HEK293 (cell line): ENCODE data around the gene CUL7.
A peak's percentile ranks its signal among the peaks of the same experiment; 100 is the strongest.

Experiments
- FEZF1 ChIP-seq: fragments of 450-650 bp; formaldehyde crosslinking; IDR thresholded peaks from 2 replicates; pipeline ENCODE4 v1.5.1; 2016; ENCODE audit warnings: missing biosample characterization, missing genetic modification characterization
- GLI4 ChIP-seq: fragments of 450-650 bp; formaldehyde crosslinking; IDR thresholded peaks from 2 replicates; pipeline ENCODE4 v1.5.1; 2016; ENCODE audit warnings: missing biosample characterization, missing genetic modification characterization
- HOXC10 ChIP-seq: sonication (generic); formaldehyde crosslinking; IDR thresholded peaks from 2 replicates; pipeline ENCODE4 v1.8.1; 2023; ENCODE audit warnings: mild to moderate bottlenecking, missing genetic modification reagents
- KLF10 ChIP-seq: fragments of 450-650 bp; IDR thresholded peaks from 2 replicates; pipeline ENCODE4 v1.5.1; 2018; ENCODE audit warnings: missing biosample characterization, mild to moderate bottlenecking, missing genetic modification characterization
- MYNN ChIP-seq: fragments of 450-650 bp; formaldehyde crosslinking; IDR thresholded peaks from 2 replicates; pipeline ENCODE4 v1.5.1; 2016; ENCODE audit warnings: missing biosample characterization, missing genetic modification characterization, borderline replicate concordance
- OSR2 ChIP-seq: fragments of 450-650 bp; formaldehyde crosslinking; IDR thresholded peaks from 2 replicates; pipeline ENCODE4 v1.5.1; 2016; ENCODE audit warnings: missing biosample characterization, missing genetic modification characterization
- REPIN1 ChIP-seq: fragments of 450-650 bp; formaldehyde crosslinking; IDR thresholded peaks from 2 replicates; pipeline ENCODE4 v1.5.1; 2017; ENCODE audit warnings: missing biosample characterization, missing genetic modification characterization, low read depth
- SP7 ChIP-seq: fragments of 450-650 bp; formaldehyde crosslinking; IDR thresholded peaks from 2 replicates; pipeline ENCODE4 v1.5.1; 2016; ENCODE audit warnings: missing biosample characterization, missing genetic modification characterization
- TCF7L2 ChIP-seq: IDR thresholded peaks from 2 replicates; pipeline ENCODE4 v1.6.1; 2011; ENCODE audit warnings: low read depth, mild to moderate bottlenecking, inconsistent platforms, low read length, moderate library complexity, borderline replicate concordance
- WT1 ChIP-seq: fragments of 450-650 bp; formaldehyde crosslinking; IDR thresholded peaks from 2 replicates; pipeline ENCODE4 v1.5.1; 2016; ENCODE audit warnings: missing biosample characterization, missing genetic modification characterization
- YY2 ChIP-seq: fragments of 450-650 bp; formaldehyde crosslinking; IDR thresholded peaks from 2 replicates; pipeline ENCODE4 v1.5.1; 2016; ENCODE audit warnings: missing biosample characterization, missing genetic modification characterization
- ZBTB44 ChIP-seq: fragments of 450-650 bp; IDR thresholded peaks from 2 replicates; pipeline ENCODE4 v1.5.1; 2018; ENCODE audit warnings: missing biosample characterization, mild to moderate bottlenecking, missing genetic modification characterization
- ZBTB8A ChIP-seq: fragments of 450-650 bp; formaldehyde crosslinking; IDR thresholded peaks from 2 replicates; pipeline ENCODE4 v1.5.1; 2016; ENCODE audit warnings: missing biosample characterization, missing genetic modification characterization
- ZFP37 ChIP-seq: fragments of 450-650 bp; formaldehyde crosslinking; IDR thresholded peaks from 2 replicates; pipeline ENCODE4 v1.5.1; 2016; ENCODE audit warnings: missing biosample characterization, missing genetic modification characterization
- ZNF133 ChIP-seq: fragments of 450-650 bp; formaldehyde crosslinking; IDR thresholded peaks from 2 replicates; pipeline ENCODE4 v1.5.1; 2016; ENCODE audit warnings: missing biosample characterization, missing genetic modification characterization
- ZNF155 ChIP-seq: fragments of 450-650 bp; formaldehyde crosslinking; IDR thresholded peaks from 2 replicates; pipeline ENCODE4 v1.5.1; 2016; ENCODE audit warnings: missing biosample characterization, missing genetic modification characterization
- ZNF157 ChIP-seq: fragments of 450-650 bp; formaldehyde crosslinking; IDR thresholded peaks from 2 replicates; pipeline ENCODE4 v1.5.1; 2016; ENCODE audit warnings: missing biosample characterization, missing genetic modification characterization
- ZNF184 ChIP-seq: fragments of 450-650 bp; IDR thresholded peaks from 2 replicates; pipeline ENCODE4 v1.5.1; 2018; ENCODE audit warnings: missing biosample characterization, mild to moderate bottlenecking, missing genetic modification characterization
- ZNF239 ChIP-seq: fragments of 450-650 bp; formaldehyde crosslinking; IDR thresholded peaks from 2 replicates; pipeline ENCODE4 v1.5.1; 2016; ENCODE audit warnings: missing biosample characterization, missing genetic modification characterization
- ZNF266 ChIP-seq: fragments of 450-650 bp; formaldehyde crosslinking; IDR thresholded peaks from 2 replicates; pipeline ENCODE4 v1.5.1; 2016; ENCODE audit warnings: missing biosample characterization, missing genetic modification characterization, low read depth
- ZNF311 ChIP-seq: fragments of 450-650 bp; formaldehyde crosslinking; IDR thresholded peaks from 2 replicates; pipeline ENCODE4 v1.5.1; 2017; ENCODE audit warnings: missing biosample characterization, missing genetic modification characterization, borderline replicate concordance
- ZNF354C ChIP-seq: fragments of 450-650 bp; formaldehyde crosslinking; IDR thresholded peaks from 2 replicates; pipeline ENCODE4 v1.5.1; 2016; ENCODE audit warnings: missing biosample characterization, missing genetic modification characterization, low read depth, borderline replicate concordance
- ZNF37A ChIP-seq: fragments of 450-650 bp; IDR thresholded peaks from 2 replicates; pipeline ENCODE4 v1.5.1; 2018; ENCODE audit warnings: missing biosample characterization, missing genetic modification characterization
- ZNF433 ChIP-seq: fragments of 450-650 bp; formaldehyde crosslinking; IDR thresholded peaks from 2 replicates; pipeline ENCODE4 v1.5.1; 2016; ENCODE audit warnings: missing biosample characterization, missing genetic modification characterization, low read depth
- ZNF473 ChIP-seq: fragments of 450-650 bp; formaldehyde crosslinking; IDR thresholded peaks from 2 replicates; pipeline ENCODE4 v1.5.1; 2017; ENCODE audit warnings: missing biosample characterization, missing genetic modification characterization
- ZNF560 ChIP-seq: fragments of 450-650 bp; formaldehyde crosslinking; IDR thresholded peaks from 2 replicates; pipeline ENCODE4 v1.5.1; 2017; ENCODE audit warnings: missing biosample characterization, missing genetic modification characterization, borderline replicate concordance
- ZNF580 ChIP-seq: fragments of 450-650 bp; formaldehyde crosslinking; IDR thresholded peaks from 2 replicates; pipeline ENCODE4 v1.5.1; 2016; ENCODE audit warnings: missing biosample characterization, missing genetic modification characterization
- ZNF610 ChIP-seq: fragments of 450-650 bp; formaldehyde crosslinking; IDR thresholded peaks from 2 replicates; pipeline ENCODE4 v1.5.1; 2016; ENCODE audit warnings: missing biosample characterization, missing genetic modification characterization, borderline replicate concordance
- ZNF654 ChIP-seq: fragments of 450-650 bp; formaldehyde crosslinking; IDR thresholded peaks from 2 replicates; pipeline ENCODE4 v1.5.1; 2016; ENCODE audit warnings: low read depth, missing biosample characterization, missing genetic modification characterization
- ZNF660 ChIP-seq: fragments of 450-650 bp; IDR thresholded peaks from 2 replicates; pipeline ENCODE4 v1.5.1; 2018; ENCODE audit warnings: missing biosample characterization, mild to moderate bottlenecking, missing genetic modification characterization
- ZNF692 ChIP-seq: fragments of 450-650 bp; formaldehyde crosslinking; IDR thresholded peaks from 2 replicates; pipeline ENCODE4 v1.5.1; 2016; ENCODE audit warnings: missing biosample characterization, missing genetic modification characterization
- ZNF768 ChIP-seq: fragments of 450-650 bp; formaldehyde crosslinking; IDR thresholded peaks from 2 replicates; pipeline ENCODE4 v1.5.1; 2018; ENCODE audit warnings: missing biosample characterization, mild to moderate bottlenecking, missing genetic modification characterization
- ZNF776 ChIP-seq: fragments of 450-650 bp; formaldehyde crosslinking; IDR thresholded peaks from 2 replicates; pipeline ENCODE4 v1.5.0; 2017; ENCODE audit warnings: missing biosample characterization, missing genetic modification characterization, borderline replicate concordance
- ZNF792 ChIP-seq: fragments of 450-650 bp; formaldehyde crosslinking; IDR thresholded peaks from 2 replicates; pipeline ENCODE4 v1.5.1; 2016; ENCODE audit warnings: missing biosample characterization, missing genetic modification characterization
- ZSCAN18 ChIP-seq: fragments of 450-650 bp; formaldehyde crosslinking; IDR thresholded peaks from 2 replicates; pipeline ENCODE4 v1.5.1; 2016; ENCODE audit warnings: missing biosample characterization, missing genetic modification characterization
- ZSCAN4 ChIP-seq: fragments of 450-650 bp; formaldehyde crosslinking; IDR thresholded peaks from 2 replicates; pipeline ENCODE4 v1.5.1; 2017; ENCODE audit warnings: missing biosample characterization, missing genetic modification characterization

CUL7 gene

GRCh38 chr6:43059168-43060033 lies 5.8 kb upstream of the CUL7 start, which contains the start of the genes KLC4 and MRPL2 (continued):
- TF ChIP-seq ZNF580 (tag by site-specific recombination) (no peak), SP7 (tag by site-specific recombination) (peak; percentile 8), ZNF157 (no peak), ZNF610 (tag by site-specific recombination) (no peak), ZFP37 (tag by site-specific recombination) (no peak), KLF10 (tag by site-specific recombination) (peak; percentile 84), ZNF311 (tag by site-specific recombination) (no peak), ZBTB44 (no peak), REPIN1 (no peak), YY2 (tag by site-specific recombination) (peak; percentile 74), ZSCAN18 (tag by site-specific recombination) (no peak), ZNF660 (tag by site-specific recombination) (peak; percentile 73; the same call in 1 of the 2 replicates), ZNF768 (no peak; the same call in 1 of the 2 replicates), ZSCAN4 (no peak), WT1 (tag by site-specific recombination) (no peak), ZNF473 (no peak), ZBTB8A (tag by site-specific recombination) (no peak; the same call in 1 of the 2 replicates), GLI4 (tag by site-specific recombination) (no peak), ZNF354C (no peak), OSR2 (tag by site-specific recombination) (no peak; the same call in 1 of the 2 replicates), ZNF266 (no peak), HOXC10 (0 out of 2 replicates have a peak, but pooled peaks have one; percentile 38), ZNF654 (no peak), FEZF1 (no peak), ZNF692 (tag by site-specific recombination) (peak; percentile 85), ZNF776 (tag by site-specific recombination) (no peak), ZNF792 (no peak), ZNF433 (no peak), TCF7L2 (no peak), ZNF239 (tag by site-specific recombination) (0 out of 2 replicates have a peak, but pooled peaks have one; percentile 43), ZNF184 (tag by site-specific recombination) (no peak), ZNF37A (tag by site-specific recombination) (no peak), ZNF155 (tag by site-specific recombination) (no peak), ZNF560 (tag by site-specific recombination) (no peak), MYNN (tag by site-specific recombination) (no peak), ZNF133 (tag by site-specific recombination) (no peak)
